HepG2 (cell line): ENCODE measurements around the gene SLC9A9. TPM values are rescaled to one million over a fixed set of nuclear protein-coding genes. Genes with fewer than 3 reads are reported as not detected.

Experiments
- ATAC-seq: fragments of 200-7000 bp; cut with Tn5 transposase; 3 replicates; pipeline ENCODE4 v1.9.1; 2020; ENCODE audit warnings: mild to moderate bottlenecking, moderate library complexity
- BruUV-seq: library from RNA; stranded (reverse); fragments of 400-500 nt; replicated peaks from 2 replicates; lab custom pipeline; 2021; lab: Mats Ljungman, UMichigan
- CTCF ChIA-PET: fragments of 300-600 bp; formaldehyde crosslinking; extraction: SDS; loops from one replicate; lab custom pipeline; 2021; ENCODE audit warnings: low total read pairs, inconsistent platforms, low intra/inter-chr PET ratio; lab: Yijun Ruan, JAX
- POLR2A ChIA-PET: fragments of 350-600 bp; sonication (Branson Sonifier 250); formaldehyde crosslinking; loops from one replicate; lab custom pipeline; 2020; ENCODE audit warnings: antibody characterized with exemption, inconsistent platforms; lab: Yijun Ruan, JAX
- DNase-seq: peaks from one replicate; pipeline ENCODE4 v3.0.0-alpha.2; 2015; ENCODE audit warnings: low spot score
- FAIRE-seq: peaks from 3 replicates; lab custom pipeline; 2011; peaks lifted over from hg19 to GRCh38; lab: Jason Lieb, UNC
- H2AFZ ChIP-seq: one replicate; pipeline ENCODE4 v1.6.1; 2011; ENCODE audit warnings: low read length, inconsistent platforms
- H3K27ac ChIP-seq: fragments of 300-600 bp; 3 replicates; pipeline ENCODE4 v1.8.0; 2011; ENCODE audit warnings: mixed run types, mild to moderate bottlenecking, mixed read lengths, low read length, inconsistent platforms; ENCODE audit not compliant: insufficient read depth; ENCODE audit errors: extremely low read length
- H3K27me3 ChIP-seq, 2 experiments: fragments of 200-600 bp in 1 of 2; 2 replicates in 1 of 2; 3 replicates in 1 of 2; pipeline versions ENCODE4 v1.6.0 to v1.8.0; 2011; ENCODE audit warnings: low read length in 2 of 2, mild to moderate bottlenecking in 2 of 2, moderate library complexity in 2 of 2, inconsistent platforms in 1 of 2; ENCODE audit not compliant: insufficient read depth in 2 of 2, control insufficient read depth in 1 of 2
- H3K36me3 ChIP-seq, 2 experiments: fragments of 200-600 bp in 1 of 2; replicated peaks in 1 of 2; 2 replicates in 1 of 2; 3 replicates in 1 of 2; pipeline versions ENCODE4 v1.5.1 to v1.8.0; 2011; ENCODE audit warnings: low read length in 2 of 2, inconsistent platforms in 1 of 2; ENCODE audit not compliant: insufficient read depth in 2 of 2, control insufficient read depth in 1 of 2
- H3K4me1 ChIP-seq: 2 replicates; pipeline ENCODE4 v1.5.1; 2012; ENCODE audit warnings: low read length, inconsistent platforms; ENCODE audit not compliant: insufficient read depth
- H3K4me2 ChIP-seq: 2 replicates; pipeline ENCODE4 v1.6.0; 2011; ENCODE audit warnings: low read depth, low read length, inconsistent platforms
- H3K4me3 ChIP-seq, 3 experiments: fragments of 200-600 bp in 1 of 3; sonication (generic), shearing (Covaris generic) in 1 of 3; replicated peaks in 1 of 3; 2 replicates each; pipeline ENCODE4 v1.5.1; 2011 to 2016; ENCODE audit warnings: low read length in 3 of 3, inconsistent platforms in 2 of 3, low read depth in 2 of 3, mild to moderate bottlenecking in 2 of 3, control low read depth in 1 of 3, mixed read lengths in 1 of 3; ENCODE audit not compliant: insufficient read depth in 1 of 3
- H3K79me2 ChIP-seq: one replicate; pipeline ENCODE4 v1.6.1; 2011; ENCODE audit warnings: low read length, inconsistent platforms; ENCODE audit not compliant: insufficient read depth
- H3K9ac ChIP-seq: 2 replicates; pipeline ENCODE4 v1.6.0; 2011; ENCODE audit warnings: mild to moderate bottlenecking, low read depth, low read length, inconsistent platforms; ENCODE audit not compliant: insufficient read depth
- H3K9me3 ChIP-seq: 2 replicates; pipeline ENCODE4 v1.5.1; 2012; ENCODE audit warnings: mild to moderate bottlenecking, low read length
- H4K20me1 ChIP-seq: 2 replicates; pipeline ENCODE4 v1.6.0; 2011; ENCODE audit warnings: inconsistent platforms, mild to moderate bottlenecking, low read length, moderate library complexity; ENCODE audit not compliant: insufficient read depth
- WGBS: methylation state at CpG from one replicate; pipeline ENCODE4 v1.1.6; 2017; ENCODE audit warnings: low lambda C conversion rate; 5-methylcytosine and 5-hydroxymethylcytosine counted together
- in situ Hi-C: cut with HindIII; loops from 2 replicates; pipeline ENCODE4 v1.10.0; 2017; ENCODE audit warnings: low pct_unique_long_range_greater_than_20kb; ENCODE audit not compliant: extremely low pct_ligation_motif_present
- intact Hi-C: fragments of 100-400 bp; cut with micrococcal nuclease; formaldehyde crosslinking; loops from one replicate; pipeline ENCODE4 v1.10.0; 2022; ENCODE audit not compliant: unreplicated experiment
- polyA plus RNA-seq, 8 experiments: library from polyadenylated mRNA; depleted of rRNA in 3 of 8; stranded (reverse) in 7 of 8; unstranded in 1 of 8; fragments of >200 nt; fragmentation: Illumina TruSeq in 4 of 8; extraction: Trizol in 4 of 8; gene quantifications; 2 replicates each; pipeline versions ENCODE4 v1.2.1 to v1.2.3, GENCODE V29; 2011 to 2016; ENCODE audit warnings: low read depth in 4 of 8, missing spikeins in 1 of 8, mixed read lengths in 1 of 8; ENCODE audit not compliant: insufficient read depth in 1 of 8
- total RNA-seq, 5 experiments: library from RNA; depleted of rRNA; stranded (reverse); fragments of >200 nt; fragmentation: Illumina TruSeq; extraction: Trizol; gene quantifications; 2 replicates each; pipeline ENCODE4 v1.2.3, GENCODE V29; 2016; ENCODE audit warnings: low read depth in 1 of 5
- TF ChIP-seq, protein P1 (sequence below): sonication (generic); formaldehyde crosslinking; conservative IDR thresholded peaks from 2 replicates; pipeline ENCODE4 v1.4.0; 2020; ENCODE audit warnings: missing genetic modification reagents
- TF ChIP-seq, protein P2 (sequence below), 2 experiments: IDR thresholded peaks; 2 replicates each; pipeline ENCODE4 v1.6.1; 2011 to 2012; ENCODE audit warnings: low read length in 2 of 2, borderline replicate concordance in 1 of 2, low read depth in 1 of 2, mild to moderate bottlenecking in 1 of 2, moderate library complexity in 1 of 2
- TF ChIP-seq, protein P3 (sequence below), 2 experiments: fragments of 450-650 bp in 1 of 2; sonication (generic) in 1 of 2; formaldehyde crosslinking in 1 of 2; IDR thresholded peaks; 2 replicates each; pipeline versions ENCODE4 v1.6.1 to v1.8.0; 2016 to 2022; ENCODE audit warnings: antibody characterized with exemption in 1 of 2, mild to moderate bottlenecking in 1 of 2, missing genetic modification reagents in 1 of 2
- TF ChIP-seq, protein P4 (sequence below): sonication (generic); formaldehyde crosslinking; IDR thresholded peaks from 2 replicates; pipeline ENCODE4 v1.8.0; 2022; ENCODE audit warnings: mild to moderate bottlenecking, missing genetic modification reagents, moderate library complexity
- TF ChIP-seq, protein P5 (sequence below): sonication (generic); formaldehyde crosslinking; IDR thresholded peaks from 2 replicates; pipeline ENCODE4 v1.4.0; 2020; ENCODE audit warnings: missing genetic modification reagents

The SLC9A9 gene
- total and polyA plus RNA-seq, 2 of the 13 experiments (the other 11 are each of a cell fraction or from before 2014, with no cell fraction given), result not detected

DNA sequence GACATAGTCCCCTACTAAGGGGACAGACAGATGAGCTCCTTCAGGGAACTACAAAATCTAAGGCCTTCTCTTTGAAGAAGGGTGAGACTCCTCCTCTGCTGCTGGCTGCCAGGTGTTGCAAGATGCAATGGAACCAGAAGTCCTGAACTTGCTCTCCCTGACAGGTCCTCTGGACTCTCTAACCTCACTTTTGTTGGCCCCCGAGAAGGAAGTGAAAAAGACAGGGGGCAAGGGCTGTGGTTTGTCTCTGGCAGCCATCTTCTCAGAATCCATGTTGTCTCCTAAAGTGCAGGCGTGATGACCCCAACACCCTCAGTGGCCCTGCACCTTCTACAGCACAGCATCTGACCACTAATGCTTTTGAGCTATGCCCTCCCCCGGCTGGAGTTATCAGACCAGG, 436.2 kb downstream of the SLC9A9 start:
- BruUV-seq, result no TSS peak
- Histone ChIP-seq H3K4me1 (no peaks in the 10 kb centered on the region), H3K36me3 (no peaks in the 10 kb centered on the region), H3K4me2 (no peak overlapping the region), H4K20me1 (no peaks in the 10 kb centered on the region), H3K79me2 (no peaks in the 10 kb centered on the region), H3K9ac (no peak overlapping the region), H3K27ac (no peak overlapping the region), H3K9me3 (no peaks in the 10 kb centered on the region), H3K27me3 (no peaks in the 10 kb centered on the region), H3K4me3 (no peak overlapping the region), H2AFZ (no peak overlapping the region)
- in situ Hi-C loops, result no loop called here
- intact Hi-C loops, result no loop called here
- 0% methylated on average over 2 of the region's 3 CpGs for WGBS
- DNase-seq (no peak), ATAC-seq (no peak), FAIRE-seq (no peak)
- POLR2A ChIA-PET, result no interaction called here
- CTCF ChIA-PET, result no interaction called here
- TF ChIP-seq, protein P1, sequence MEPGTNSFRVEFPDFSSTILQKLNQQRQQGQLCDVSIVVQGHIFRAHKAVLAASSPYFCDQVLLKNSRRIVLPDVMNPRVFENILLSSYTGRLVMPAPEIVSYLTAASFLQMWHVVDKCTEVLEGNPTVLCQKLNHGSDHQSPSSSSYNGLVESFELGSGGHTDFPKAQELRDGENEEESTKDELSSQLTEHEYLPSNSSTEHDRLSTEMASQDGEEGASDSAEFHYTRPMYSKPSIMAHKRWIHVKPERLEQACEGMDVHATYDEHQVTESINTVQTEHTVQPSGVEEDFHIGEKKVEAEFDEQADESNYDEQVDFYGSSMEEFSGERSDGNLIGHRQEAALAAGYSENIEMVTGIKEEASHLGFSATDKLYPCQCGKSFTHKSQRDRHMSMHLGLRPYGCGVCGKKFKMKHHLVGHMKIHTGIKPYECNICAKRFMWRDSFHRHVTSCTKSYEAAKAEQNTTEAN (CRISPR knock-in tag), result no peak
- TF ChIP-seq, protein P2, sequence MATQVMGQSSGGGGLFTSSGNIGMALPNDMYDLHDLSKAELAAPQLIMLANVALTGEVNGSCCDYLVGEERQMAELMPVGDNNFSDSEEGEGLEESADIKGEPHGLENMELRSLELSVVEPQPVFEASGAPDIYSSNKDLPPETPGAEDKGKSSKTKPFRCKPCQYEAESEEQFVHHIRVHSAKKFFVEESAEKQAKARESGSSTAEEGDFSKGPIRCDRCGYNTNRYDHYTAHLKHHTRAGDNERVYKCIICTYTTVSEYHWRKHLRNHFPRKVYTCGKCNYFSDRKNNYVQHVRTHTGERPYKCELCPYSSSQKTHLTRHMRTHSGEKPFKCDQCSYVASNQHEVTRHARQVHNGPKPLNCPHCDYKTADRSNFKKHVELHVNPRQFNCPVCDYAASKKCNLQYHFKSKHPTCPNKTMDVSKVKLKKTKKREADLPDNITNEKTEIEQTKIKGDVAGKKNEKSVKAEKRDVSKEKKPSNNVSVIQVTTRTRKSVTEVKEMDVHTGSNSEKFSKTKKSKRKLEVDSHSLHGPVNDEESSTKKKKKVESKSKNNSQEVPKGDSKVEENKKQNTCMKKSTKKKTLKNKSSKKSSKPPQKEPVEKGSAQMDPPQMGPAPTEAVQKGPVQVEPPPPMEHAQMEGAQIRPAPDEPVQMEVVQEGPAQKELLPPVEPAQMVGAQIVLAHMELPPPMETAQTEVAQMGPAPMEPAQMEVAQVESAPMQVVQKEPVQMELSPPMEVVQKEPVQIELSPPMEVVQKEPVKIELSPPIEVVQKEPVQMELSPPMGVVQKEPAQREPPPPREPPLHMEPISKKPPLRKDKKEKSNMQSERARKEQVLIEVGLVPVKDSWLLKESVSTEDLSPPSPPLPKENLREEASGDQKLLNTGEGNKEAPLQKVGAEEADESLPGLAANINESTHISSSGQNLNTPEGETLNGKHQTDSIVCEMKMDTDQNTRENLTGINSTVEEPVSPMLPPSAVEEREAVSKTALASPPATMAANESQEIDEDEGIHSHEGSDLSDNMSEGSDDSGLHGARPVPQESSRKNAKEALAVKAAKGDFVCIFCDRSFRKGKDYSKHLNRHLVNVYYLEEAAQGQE (IDR thresholded peaks at IDR 0.05; ENCODE audit: borderline replicate concordance in 1 of 2, low read depth in 1 of 2, low read length in 2 of 2), result no peak
- TF ChIP-seq, protein P3, sequence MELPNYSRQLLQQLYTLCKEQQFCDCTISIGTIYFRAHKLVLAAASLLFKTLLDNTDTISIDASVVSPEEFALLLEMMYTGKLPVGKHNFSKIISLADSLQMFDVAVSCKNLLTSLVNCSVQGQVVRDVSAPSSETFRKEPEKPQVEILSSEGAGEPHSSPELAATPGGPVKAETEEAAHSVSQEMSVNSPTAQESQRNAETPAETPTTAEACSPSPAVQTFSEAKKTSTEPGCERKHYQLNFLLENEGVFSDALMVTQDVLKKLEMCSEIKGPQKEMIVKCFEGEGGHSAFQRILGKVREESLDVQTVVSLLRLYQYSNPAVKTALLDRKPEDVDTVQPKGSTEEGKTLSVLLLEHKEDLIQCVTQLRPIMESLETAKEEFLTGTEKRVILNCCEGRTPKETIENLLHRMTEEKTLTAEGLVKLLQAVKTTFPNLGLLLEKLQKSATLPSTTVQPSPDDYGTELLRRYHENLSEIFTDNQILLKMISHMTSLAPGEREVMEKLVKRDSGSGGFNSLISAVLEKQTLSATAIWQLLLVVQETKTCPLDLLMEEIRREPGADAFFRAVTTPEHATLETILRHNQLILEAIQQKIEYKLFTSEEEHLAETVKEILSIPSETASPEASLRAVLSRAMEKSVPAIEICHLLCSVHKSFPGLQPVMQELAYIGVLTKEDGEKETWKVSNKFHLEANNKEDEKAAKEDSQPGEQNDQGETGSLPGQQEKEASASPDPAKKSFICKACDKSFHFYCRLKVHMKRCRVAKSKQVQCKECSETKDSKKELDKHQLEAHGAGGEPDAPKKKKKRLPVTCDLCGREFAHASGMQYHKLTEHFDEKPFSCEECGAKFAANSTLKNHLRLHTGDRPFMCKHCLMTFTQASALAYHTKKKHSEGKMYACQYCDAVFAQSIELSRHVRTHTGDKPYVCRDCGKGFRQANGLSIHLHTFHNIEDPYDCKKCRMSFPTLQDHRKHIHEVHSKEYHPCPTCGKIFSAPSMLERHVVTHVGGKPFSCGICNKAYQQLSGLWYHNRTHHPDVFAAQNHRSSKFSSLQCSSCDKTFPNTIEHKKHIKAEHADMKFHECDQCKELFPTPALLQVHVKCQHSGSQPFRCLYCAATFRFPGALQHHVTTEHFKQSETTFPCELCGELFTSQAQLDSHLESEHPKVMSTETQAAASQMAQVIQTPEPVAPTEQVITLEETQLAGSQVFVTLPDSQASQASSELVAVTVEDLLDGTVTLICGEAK (IDR thresholded peaks at IDR 0.05), result no peak
- TF ChIP-seq, protein P3 (CRISPR knock-in tag; IDR thresholded peaks at IDR 0.05), result no peak
- TF ChIP-seq, protein P4, sequence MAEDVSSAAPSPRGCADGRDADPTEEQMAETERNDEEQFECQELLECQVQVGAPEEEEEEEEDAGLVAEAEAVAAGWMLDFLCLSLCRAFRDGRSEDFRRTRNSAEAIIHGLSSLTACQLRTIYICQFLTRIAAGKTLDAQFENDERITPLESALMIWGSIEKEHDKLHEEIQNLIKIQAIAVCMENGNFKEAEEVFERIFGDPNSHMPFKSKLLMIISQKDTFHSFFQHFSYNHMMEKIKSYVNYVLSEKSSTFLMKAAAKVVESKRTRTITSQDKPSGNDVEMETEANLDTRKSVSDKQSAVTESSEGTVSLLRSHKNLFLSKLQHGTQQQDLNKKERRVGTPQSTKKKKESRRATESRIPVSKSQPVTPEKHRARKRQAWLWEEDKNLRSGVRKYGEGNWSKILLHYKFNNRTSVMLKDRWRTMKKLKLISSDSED (CRISPR knock-in tag), result no peak
- TF ChIP-seq, protein P5, sequence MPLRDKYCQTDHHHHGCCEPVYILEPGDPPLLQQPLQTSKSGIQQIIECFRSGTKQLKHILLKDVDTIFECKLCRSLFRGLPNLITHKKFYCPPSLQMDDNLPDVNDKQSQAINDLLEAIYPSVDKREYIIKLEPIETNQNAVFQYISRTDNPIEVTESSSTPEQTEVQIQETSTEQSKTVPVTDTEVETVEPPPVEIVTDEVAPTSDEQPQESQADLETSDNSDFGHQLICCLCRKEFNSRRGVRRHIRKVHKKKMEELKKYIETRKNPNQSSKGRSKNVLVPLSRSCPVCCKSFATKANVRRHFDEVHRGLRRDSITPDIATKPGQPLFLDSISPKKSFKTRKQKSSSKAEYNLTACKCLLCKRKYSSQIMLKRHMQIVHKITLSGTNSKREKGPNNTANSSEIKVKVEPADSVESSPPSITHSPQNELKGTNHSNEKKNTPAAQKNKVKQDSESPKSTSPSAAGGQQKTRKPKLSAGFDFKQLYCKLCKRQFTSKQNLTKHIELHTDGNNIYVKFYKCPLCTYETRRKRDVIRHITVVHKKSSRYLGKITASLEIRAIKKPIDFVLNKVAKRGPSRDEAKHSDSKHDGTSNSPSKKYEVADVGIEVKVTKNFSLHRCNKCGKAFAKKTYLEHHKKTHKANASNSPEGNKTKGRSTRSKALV, result no peak
